A375 (cell line): ENCODE measurements around the gene PIGN. TPM values are rescaled to one million over a fixed set of nuclear protein-coding genes. Genes with fewer than 3 reads are reported as not detected.

Experiments
- total RNA-seq: library from RNA; depleted of rRNA; stranded (reverse); fragments of >200 nt; shearing (Covaris generic); gene quantifications from 2 replicates; pipeline ENCODE4 v1.2.3, GENCODE V29; 2014; rRNA removed

The PIGN gene
- total RNA-seq: 11.1 and 13.4 TPM in 2 replicates

GRCh38 chr18:62186774-62187542, at the start of gene PIGN, which contains the start of gene RELCH:
PIGN (minus strand) TSS chr18:62187056; CDS start chr18:62161353, 25,703 bp downstream.
RELCH (plus strand) TSS chr18:62187255; CDS start chr18:62187506, 251 bp downstream.

Other genes starting within 250 kb of the PIGN start
- 13.5 and 13.7 TPM in 2 replicates for gene RELCH, start 199 bp upstream of the PIGN start, total RNA-seq
- gene TNFRSF11A, start 138.3 kb upstream of the PIGN start, total RNA-seq: 0.80 and 2.5 TPM in 2 replicates